T-cell (primary cell): ENCODE results near the gene BPIFA1. TPM values are rescaled to one million over a fixed set of nuclear protein-coding genes. Genes with fewer than 3 reads are reported as not detected.

Source experiments
- ATAC-seq, 4 experiments: fragments of 200-7000 bp in 3 of 4; fragments of 150-1000 bp in 1 of 4; cut with Tn5 transposase; replicated peaks in 1 of 4; 1 replicate in 3 of 4; 2 replicates in 1 of 4; pipeline ENCODE4 v1.10.0; 2021; ENCODE audit warnings: moderate library complexity in 3 of 4, mild to moderate bottlenecking in 2 of 4, moderate number of reproducible peaks in 1 of 4
- CTCF ChIA-PET, 2 donors: fragments of 300-600 bp; sonication (Branson Sonifier 250); formaldehyde crosslinking; loops; one replicate each; lab custom pipeline; 2022; ENCODE audit warnings: antibody characterized with exemption in 2 of 2; lab: Charles Lee
- POLR2A ChIA-PET, 2 donors: fragments of 300-600 bp; sonication (Branson Sonifier 250); formaldehyde crosslinking; loops; one replicate each; lab custom pipeline; 2022; ENCODE audit warnings: antibody characterized with exemption in 2 of 2; lab: Charles Lee
- DNase-seq, 35 experiments: peaks; one replicate each; pipeline versions ENCODE4 v3.0.0 to v3.0.0-alpha.2; 2013 to 2023
- H3K27ac ChIP-seq: one replicate; pipeline ENCODE4 v1.5.1; 2013; ENCODE audit warnings: low read length
- H3K27me3 ChIP-seq, 2 experiments: replicated peaks in 1 of 2; 1 replicate in 1 of 2; 2 replicates in 1 of 2; pipeline versions ENCODE4 v1.6.1 to v1.7.0; 2013; ENCODE audit warnings: low read length in 1 of 2, mixed read lengths in 1 of 2; ENCODE audit not compliant: control insufficient read depth in 2 of 2, insufficient read depth in 2 of 2; ENCODE audit errors: extremely low read depth in 1 of 2
- H3K36me3 ChIP-seq, 2 donors: 1 replicate in 1 of 2; 2 replicates in 1 of 2; pipeline versions ENCODE4 v1.6.1 to v1.7.0; 2013; ENCODE audit warnings: low read length in 1 of 2; ENCODE audit not compliant: control insufficient read depth in 2 of 2, insufficient read depth in 1 of 2; ENCODE audit errors: extremely low read depth in 1 of 2
- H3K4me1 ChIP-seq, 2 experiments: 1 replicate in 1 of 2; 2 replicates in 1 of 2; pipeline versions ENCODE4 v1.6.1 to v1.7.0; 2013; ENCODE audit warnings: low read length in 2 of 2, mixed read lengths in 1 of 2; ENCODE audit not compliant: insufficient read depth in 2 of 2, control insufficient read depth in 1 of 2; ENCODE audit errors: extremely low read depth in 1 of 2
- H3K4me3 ChIP-seq, 2 donors: 1 replicate in 1 of 2; 2 replicates in 1 of 2; pipeline versions ENCODE4 v1.5.1 to v1.7.0; 2013; ENCODE audit warnings: mild to moderate bottlenecking in 2 of 2, low read length in 1 of 2, moderate library complexity in 1 of 2; ENCODE audit not compliant: control insufficient read depth in 1 of 2; ENCODE audit errors: extremely low read depth in 1 of 2
- H3K9me3 ChIP-seq: 2 replicates; pipeline ENCODE4 v1.7.0; 2013
- H3K27ac Mint-ChIP-seq, 2 donors: one replicate each; pipeline ENCODE4 v1.8.0; 2020 to 2021; ENCODE audit warnings: mild to moderate bottlenecking in 2 of 2, mixed read lengths in 2 of 2
- H3K27me3 Mint-ChIP-seq, 2 donors: one replicate each; pipeline ENCODE4 v1.8.0; 2021 to 2022; ENCODE audit warnings: mixed read lengths in 2 of 2
- H3K36me3 Mint-ChIP-seq: one replicate; pipeline ENCODE4 v1.8.0; 2021; ENCODE audit warnings: mixed read lengths
- H3K4me1 Mint-ChIP-seq, 3 donors: one replicate each; pipeline ENCODE4 v1.8.0; 2020 to 2022; ENCODE audit warnings: mixed read lengths in 3 of 3, mild to moderate bottlenecking in 1 of 3
- H3K4me3 Mint-ChIP-seq, 3 donors: one replicate each; pipeline ENCODE4 v1.8.0; 2020 to 2022; ENCODE audit warnings: mild to moderate bottlenecking in 3 of 3, mixed read lengths in 3 of 3, moderate library complexity in 3 of 3
- H3K9me3 Mint-ChIP-seq, 3 donors: one replicate each; pipeline ENCODE4 v1.8.0; 2020 to 2022; ENCODE audit warnings: mixed read lengths in 3 of 3
- WGBS: methylation state at CpG from one replicate; pipeline ENCODE4 v1.1.5; 2013; ENCODE audit warnings: missing lambda C conversion rate; ENCODE audit not compliant: insufficient coverage; 5-methylcytosine and 5-hydroxymethylcytosine counted together
- total RNA-seq, 35 experiments: library from RNA in 6 of 35; stranded (reverse) in 6 of 35; fragments of 120-200 nt in 1 of 35; gene quantifications; one replicate each; pipeline versions ENCODE4 v1.2.1 to v1.2.4 and lab custom pipeline; 2013 to 2026

Gene BPIFA1
- total RNA-seq, 5 donors from 2014 or later (not counting 1 experiment from before 2014, with no cell fraction given): not detected

DNA sequence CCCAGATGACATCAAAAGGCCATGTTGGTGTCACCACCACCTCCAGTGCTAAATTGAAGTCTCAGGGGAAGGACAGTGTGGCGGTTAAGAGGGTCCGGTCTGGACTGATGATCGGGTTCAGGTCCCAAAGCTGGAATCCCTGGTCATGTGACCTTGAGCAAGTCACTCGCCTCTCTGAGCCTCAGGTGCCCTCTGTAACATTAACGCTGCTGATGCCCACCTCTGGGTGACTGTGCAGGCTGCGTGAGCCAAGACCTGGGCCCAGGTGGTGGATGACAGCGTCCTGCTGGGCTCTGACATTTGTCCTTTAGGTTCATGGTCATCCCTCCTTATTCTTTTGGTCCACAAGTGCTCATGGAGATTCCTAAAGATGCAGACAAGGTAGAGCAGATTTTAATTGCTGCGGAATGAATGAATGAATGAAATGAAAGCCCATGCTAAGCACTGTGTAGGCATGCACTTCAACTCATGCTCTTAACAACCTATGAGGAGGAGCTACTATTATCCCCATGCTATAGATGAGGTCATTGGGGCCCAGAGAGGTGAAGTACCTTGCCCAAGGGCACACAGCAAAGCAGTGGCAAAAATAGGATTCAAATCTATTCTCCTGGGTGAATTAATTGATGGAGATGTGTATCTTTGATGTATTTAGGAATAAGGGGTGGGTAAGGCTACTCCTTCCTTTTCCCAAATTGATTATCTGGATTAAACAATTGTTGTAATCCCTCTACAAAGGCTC is 46.6 kb downstream of the BPIFA1 start:
- H3K9me3 Mint-ChIP-seq: no peaks in the 10 kb centered on the region
- H3K27me3 ChIP-seq: peaks cover 0 to 53% of the 10 kb centered on the region in 2 experiments
- peaks cover 17 to 41% of the 10 kb centered on the region in 2 donors for H3K27me3 Mint-ChIP-seq
- H3K36me3 Mint-ChIP-seq: no peaks in the 10 kb centered on the region
- ChIA-PET POLR2A (no interaction called here), CTCF (interaction anchor here in 1 of 2 donors (0.5 kb wide), 1 partner anchor 13 kb away, joined by 3 read pairs; no protein-coding TSS in a partner anchor)
- no peaks in the 10 kb centered on the region for H3K4me1 ChIP-seq
- no peak overlapping the region for H3K27ac ChIP-seq
- DNase-seq: no peak
- H3K4me3 Mint-ChIP-seq: no peak overlapping the region
- no peak overlapping the region for H3K27ac Mint-ChIP-seq
- ATAC-seq: no peak
- no peaks in the 10 kb centered on the region for H3K4me1 Mint-ChIP-seq
- no peak overlapping the region for H3K4me3 ChIP-seq
- 72% methylated on average over 7 of the region's 8 CpGs for WGBS
- H3K9me3 ChIP-seq: no peaks in the 10 kb centered on the region
- H3K36me3 ChIP-seq: no peaks in the 10 kb centered on the region

DNA sequence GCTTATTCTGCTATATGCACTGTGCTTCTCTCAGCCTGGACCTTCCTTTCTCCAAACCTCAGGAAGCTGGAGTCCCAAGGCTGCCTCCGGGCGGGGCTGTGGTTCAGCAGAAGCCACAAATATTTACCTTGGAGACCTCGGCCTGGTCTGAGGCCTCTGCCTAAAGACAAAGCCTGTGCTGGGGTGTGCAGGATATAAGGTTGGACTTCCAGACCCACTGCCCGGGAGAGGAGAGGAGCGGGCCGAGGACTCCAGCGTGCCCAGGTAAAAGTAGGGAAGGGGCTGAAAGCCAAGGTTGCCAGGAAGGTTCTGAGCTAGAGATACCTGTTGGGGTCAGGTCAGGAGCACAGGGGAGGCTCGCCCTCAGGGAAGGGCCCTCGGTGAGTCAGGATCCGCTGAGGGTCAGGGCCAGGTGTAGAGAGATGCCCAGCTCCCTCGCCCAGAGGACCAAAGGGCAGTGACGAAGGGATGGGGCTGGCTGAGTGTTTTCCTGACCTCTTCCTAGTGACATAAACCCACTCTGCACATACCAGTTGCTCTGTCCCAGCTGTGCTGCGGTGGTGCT is 47.3 kb downstream of the BPIFA1 start, which contains the start of gene BPIFB1:
Gene BPIFB1 (plus strand): TSS at position 224 of the 565 bp plus-strand sequence. CDS start 2,860 bp downstream, outside the sequence.
- H3K27ac Mint-ChIP-seq: no peak within 1 kb of the TSS
- Histone ChIP-seq H3K27ac (no peak within 1 kb of the TSS), H3K27me3 (peaks cover 0 to 50% of the 10 kb centered on the region in 2 experiments), H3K9me3 (no peaks in the 10 kb centered on the region), H3K4me1 (no peaks in the 10 kb centered on the region), H3K4me3 (no peak within 1 kb of the TSS), H3K36me3 (no peaks in the 10 kb centered on the region)
- H3K36me3 Mint-ChIP-seq: no peaks in the 10 kb centered on the region
- H3K4me3 Mint-ChIP-seq: no peak within 1 kb of the TSS
- DNase-seq (no peak), ATAC-seq (no peak)
- 100% methylated on average over 4 of the region's 13 CpGs for WGBS
- no peaks in the 10 kb centered on the region for H3K9me3 Mint-ChIP-seq
- ChIA-PET POLR2A (no interaction called here), CTCF (no interaction called here)
- no peaks in the 10 kb centered on the region for H3K4me1 Mint-ChIP-seq
- peaks cover 12 to 34% of the 10 kb centered on the region in 2 donors for H3K27me3 Mint-ChIP-seq

DNA sequence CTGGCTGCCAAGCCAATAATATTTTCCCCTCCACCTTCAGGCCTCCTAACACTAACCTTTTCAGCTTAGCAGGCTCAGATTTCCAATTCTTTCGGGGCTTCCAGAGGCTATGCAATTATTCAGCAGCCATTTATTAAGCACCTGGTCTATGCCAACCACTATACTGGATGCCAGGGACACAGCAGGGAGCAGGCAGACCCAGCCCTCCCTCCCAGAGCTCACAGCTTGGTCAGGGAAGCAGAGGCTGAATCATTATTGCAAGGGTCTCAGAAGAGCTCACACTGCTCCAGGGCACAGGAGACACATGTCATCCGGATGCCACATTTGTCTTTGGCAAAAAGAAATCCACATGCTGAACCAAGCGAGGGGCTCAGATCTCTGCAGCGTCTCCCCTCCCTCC is 48.5 kb downstream of the BPIFA1 start:
- peaks cover 12 to 32% of the 10 kb centered on the region in 2 donors for H3K27me3 Mint-ChIP-seq
- no peaks in the 10 kb centered on the region for H3K4me1 Mint-ChIP-seq
- no peak overlapping the region for H3K4me3 ChIP-seq
- POLR2A ChIA-PET: no interaction called here
- no peak overlapping the region for H3K27ac Mint-ChIP-seq
- ATAC-seq (no peak), DNase-seq (no peak)
- 75% methylated on average over 3 of the region's 4 CpGs for WGBS
- CTCF ChIA-PET: no interaction called here
- no peaks in the 10 kb centered on the region for H3K4me1 ChIP-seq
- no peaks in the 10 kb centered on the region for H3K36me3 ChIP-seq
- no peaks in the 10 kb centered on the region for H3K36me3 Mint-ChIP-seq
- no peaks in the 10 kb centered on the region for H3K9me3 ChIP-seq
- no peaks in the 10 kb centered on the region for H3K9me3 Mint-ChIP-seq
- H3K27ac ChIP-seq: no peak overlapping the region
- peaks cover 0 to 49% of the 10 kb centered on the region in 2 experiments for H3K27me3 ChIP-seq
- no peak overlapping the region for H3K4me3 Mint-ChIP-seq

DNA sequence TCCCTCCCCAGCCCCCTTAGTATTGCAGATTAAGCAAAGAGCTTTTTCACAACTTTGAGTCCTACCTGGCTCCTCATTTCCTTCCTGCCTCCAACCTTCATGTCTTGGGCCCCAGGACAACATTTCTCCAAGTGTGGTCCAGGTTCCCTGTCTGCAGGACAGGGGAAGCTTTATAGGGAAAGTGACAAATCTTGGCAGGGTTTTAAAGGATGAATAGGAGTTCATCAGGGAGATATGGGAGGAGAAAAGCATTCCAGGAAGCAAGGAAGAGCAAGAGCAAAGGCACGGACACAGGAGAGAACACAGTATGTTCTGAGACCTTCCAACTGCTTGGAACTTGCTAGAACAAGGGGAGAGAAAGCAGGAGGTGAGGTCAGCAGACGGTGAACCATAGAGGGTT is 49.1 kb downstream of the BPIFA1 start:
- no peaks in the 10 kb centered on the region for H3K36me3 ChIP-seq
- Mint-ChIP-seq H3K27me3 (peaks cover 12 to 30% of the 10 kb centered on the region in 2 donors), H3K4me3 (no peak overlapping the region), H3K4me1 (no peaks in the 10 kb centered on the region), H3K36me3 (no peaks in the 10 kb centered on the region), H3K27ac (no peak overlapping the region), H3K9me3 (no peaks in the 10 kb centered on the region)
- WGBS: 61% methylated on average over 2 of the region's 2 CpGs
- no peaks in the 10 kb centered on the region for H3K9me3 ChIP-seq
- peaks cover 0 to 46% of the 10 kb centered on the region in 2 experiments for H3K27me3 ChIP-seq
- ChIA-PET POLR2A (no interaction called here), CTCF (no interaction called here)
- no peaks in the 10 kb centered on the region for H3K4me1 ChIP-seq
- H3K27ac ChIP-seq: no peak overlapping the region
- ATAC-seq (no peak), DNase-seq (no peak)
- H3K4me3 ChIP-seq: no peak overlapping the region

DNA sequence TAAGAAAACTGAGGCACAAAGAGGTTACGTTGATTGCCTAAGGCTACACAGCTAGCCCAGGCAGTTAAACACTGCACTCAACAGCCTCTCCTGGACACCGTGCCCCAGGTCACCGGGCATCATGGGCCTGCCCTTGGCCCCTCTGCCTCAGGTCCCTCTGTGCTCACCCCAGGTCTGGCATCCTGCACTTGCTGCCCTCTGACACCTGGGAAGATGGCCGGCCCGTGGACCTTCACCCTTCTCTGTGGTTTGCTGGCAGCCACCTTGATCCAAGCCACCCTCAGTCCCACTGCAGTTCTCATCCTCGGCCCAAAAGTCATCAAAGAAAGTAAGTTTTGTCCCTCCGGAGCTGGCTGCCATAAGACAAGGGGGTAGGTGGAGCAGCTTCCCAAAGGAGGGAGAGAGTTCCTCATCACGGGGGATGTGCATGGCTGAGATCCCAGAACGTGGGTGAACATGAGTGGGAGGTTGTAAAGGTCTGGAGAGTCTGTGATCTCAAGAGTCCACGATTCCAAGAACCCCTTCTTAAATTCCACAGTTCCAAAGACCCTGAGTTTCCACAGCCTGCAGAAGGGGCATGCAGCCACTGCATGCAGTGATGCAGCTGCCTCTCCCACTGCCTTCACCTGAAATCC is 50.2 kb downstream of the BPIFA1 start:
- Histone ChIP-seq H3K9me3 (no peaks in the 10 kb centered on the region), H3K27me3 (peaks cover 0 to 41% of the 10 kb centered on the region in 2 experiments), H3K36me3 (no peaks in the 10 kb centered on the region), H3K4me3 (no peak overlapping the region), H3K4me1 (no peaks in the 10 kb centered on the region), H3K27ac (no peak overlapping the region)
- no peaks in the 10 kb centered on the region for H3K36me3 Mint-ChIP-seq
- no peaks in the 10 kb centered on the region for H3K4me1 Mint-ChIP-seq
- ChIA-PET POLR2A (no interaction called here), CTCF (no interaction called here)
- DNase-seq (no peak), ATAC-seq (no peak)
- H3K27me3 Mint-ChIP-seq: peaks cover 12 to 27% of the 10 kb centered on the region in 2 donors
- no peak overlapping the region for H3K4me3 Mint-ChIP-seq
- H3K27ac Mint-ChIP-seq: no peak overlapping the region
- H3K9me3 Mint-ChIP-seq: no peaks in the 10 kb centered on the region
- 86% methylated on average over 6 of the region's 10 CpGs for WGBS

DNA sequence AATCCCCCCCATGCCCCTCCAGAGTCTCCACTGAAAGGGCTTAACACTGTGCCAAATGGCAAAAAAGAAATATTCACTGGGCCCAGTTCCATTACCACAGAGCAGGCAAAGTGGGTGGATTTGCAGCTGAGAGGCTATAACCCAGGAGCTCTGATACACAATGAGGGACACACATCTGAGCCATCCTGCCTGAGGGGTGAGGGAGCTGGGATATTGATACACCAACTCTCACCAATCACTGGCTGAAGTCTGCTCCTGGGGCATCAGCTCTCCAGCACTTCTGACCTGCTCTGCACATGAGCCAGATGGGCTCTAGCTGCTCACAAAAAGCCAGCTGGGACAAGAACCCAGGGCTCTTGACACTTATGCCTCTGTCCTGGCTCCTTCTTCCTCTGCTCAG is 52.1 kb downstream of the BPIFA1 start:
- no peaks in the 10 kb centered on the region for H3K9me3 Mint-ChIP-seq

More for the DNA sequence above, 52.1 kb downstream of the BPIFA1 start:
- Mint-ChIP-seq H3K4me3 (no peak overlapping the region), H3K4me1 (no peaks in the 10 kb centered on the region), H3K36me3 (no peaks in the 10 kb centered on the region), H3K27me3 (peaks cover 12 to 33% of the 10 kb centered on the region in 2 donors), H3K27ac (no peak overlapping the region)
- no peak for ATAC-seq
- Histone ChIP-seq H3K4me1 (no peaks in the 10 kb centered on the region), H3K36me3 (no peaks in the 10 kb centered on the region), H3K27ac (no peak overlapping the region), H3K27me3 (peaks cover 0 to 34% of the 10 kb centered on the region in 2 experiments), H3K4me3 (no peak overlapping the region), H3K9me3 (no peaks in the 10 kb centered on the region)
- ChIA-PET POLR2A (no interaction called here), CTCF (no interaction called here)
- no peak for DNase-seq
